ENCODE results near the gene TSEN54.

Gene TSEN54

GRCh38 chr17:75489511-75489955 is 26.8 kb upstream of the TSEN54 start:
- TF ChIP-seq REST (IDR thresholded peaks at IDR 0.05; ENCODE audit: low read depth) (no peak), USF1 (IDR thresholded peaks at IDR 0.05) (no peak), CREB1 (IDR thresholded peaks at IDR 0.05; ENCODE audit: low read depth) (no peak), EP300 (IDR thresholded peaks at IDR 0.05; ENCODE audit: borderline replicate concordance) (no peak), TEAD4 (IDR thresholded peaks at IDR 0.05) (no peak), EGR1 (IDR thresholded peaks at IDR 0.05) (no peak), TCF12 (IDR thresholded peaks at IDR 0.05; ENCODE audit: low read depth) (no peak), MAX (IDR thresholded peaks at IDR 0.05) (no peak), NFIC (IDR thresholded peaks at IDR 0.05) (no peak), TAF1 (IDR thresholded peaks at IDR 0.05; ENCODE audit: low read depth) (no peak), FOXM1 (IDR thresholded peaks at IDR 0.05; ENCODE audit: borderline replicate concordance, low read depth) (no peak), YY1 (IDR thresholded peaks at IDR 0.05; ENCODE audit: low read depth) (no peak), CEBPB (IDR thresholded peaks at IDR 0.05) (no peak), RAD21 (IDR thresholded peaks at IDR 0.05; ENCODE audit: low read depth) (no peak), ZBTB7A (IDR thresholded peaks at IDR 0.05; ENCODE audit: low read depth) (no peak)

GRCh38 chr17:75490173-75490743 is 26.1 kb upstream of the TSEN54 start:
- no peak for TF ChIP-seq RAD21 (IDR thresholded peaks at IDR 0.05; ENCODE audit: low read depth)
- no peak for TF ChIP-seq FOXM1 (IDR thresholded peaks at IDR 0.05; ENCODE audit: borderline replicate concordance, low read depth)
- TF ChIP-seq REST (IDR thresholded peaks at IDR 0.05; ENCODE audit: low read depth), result no peak
- no peak for TF ChIP-seq YY1 (IDR thresholded peaks at IDR 0.05; ENCODE audit: low read depth)
- no peak for TF ChIP-seq EP300 (IDR thresholded peaks at IDR 0.05; ENCODE audit: borderline replicate concordance)
- no peak for TF ChIP-seq USF1 (IDR thresholded peaks at IDR 0.05)
- TF ChIP-seq MAX (IDR thresholded peaks at IDR 0.05), result no peak
- TF ChIP-seq EGR1 (IDR thresholded peaks at IDR 0.05), result no peak
- TF ChIP-seq ZBTB7A (IDR thresholded peaks at IDR 0.05; ENCODE audit: low read depth), result no peak
- no peak for TF ChIP-seq CREB1 (IDR thresholded peaks at IDR 0.05; ENCODE audit: low read depth)
- TF ChIP-seq CEBPB (IDR thresholded peaks at IDR 0.05), result no peak
- TF ChIP-seq TCF12 (IDR thresholded peaks at IDR 0.05; ENCODE audit: low read depth), result no peak
- no peak for TF ChIP-seq TEAD4 (IDR thresholded peaks at IDR 0.05)

- TF ChIP-seq EGR1 (IDR thresholded peaks at IDR 0.05) (no peak), CEBPB (IDR thresholded peaks at IDR 0.05) (no peak), MAX (IDR thresholded peaks at IDR 0.05) (no peak), TEAD4 (IDR thresholded peaks at IDR 0.05) (no peak), NFIC (IDR thresholded peaks at IDR 0.05) (no peak), TAF1 (IDR thresholded peaks at IDR 0.05; ENCODE audit: low read depth) (no peak), EP300 (IDR thresholded peaks at IDR 0.05; ENCODE audit: borderline replicate concordance) (no peak), FOXM1 (IDR thresholded peaks at IDR 0.05; ENCODE audit: borderline replicate concordance, low read depth) (no peak), RAD21 (IDR thresholded peaks at IDR 0.05; ENCODE audit: low read depth) (no peak), YY1 (IDR thresholded peaks at IDR 0.05; ENCODE audit: low read depth) (no peak), TCF12 (IDR thresholded peaks at IDR 0.05; ENCODE audit: low read depth) (no peak), ZBTB7A (IDR thresholded peaks at IDR 0.05; ENCODE audit: low read depth) (no peak), CREB1 (IDR thresholded peaks at IDR 0.05; ENCODE audit: low read depth) (no peak), REST (IDR thresholded peaks at IDR 0.05; ENCODE audit: low read depth) (no peak)
Observed at GRCh38 chr17:75490953-75491649, 25.2 kb upstream of the TSEN54 start.

Data from Ishikawa (cell line).